T-helper 17 cell (primary cell): Measurements from ENCODE around the gene CDC42BPB. TPM values are rescaled to one million over a fixed set of nuclear protein-coding genes. Genes with fewer than 3 reads are reported as not detected.

Experiments used
- ATAC-seq: fragments of 150-1000 bp; cut with Tn5 transposase; 2 replicates; pipeline ENCODE4 v1.10.0; 2021; ENCODE audit warnings: mild to moderate bottlenecking, moderate library complexity
- DNase-seq, 3 donors: peaks; one replicate each; pipeline versions ENCODE4 v3.0.0 to v3.0.0-alpha.2; 2020 to 2021
- H3K9me3 ChIP-seq: one replicate; pipeline ENCODE4 v1.7.0; 2013; ENCODE audit warnings: low read length, mild to moderate bottlenecking; ENCODE audit not compliant: control insufficient read depth, poor library complexity, severe bottlenecking
- H3K27ac Mint-ChIP-seq: one replicate; pipeline ENCODE4 v1.8.0; 2022; ENCODE audit warnings: mild to moderate bottlenecking, moderate library complexity, mixed read lengths
- H3K27me3 Mint-ChIP-seq: one replicate; pipeline ENCODE4 v1.8.0; 2022; ENCODE audit warnings: mixed read lengths
- H3K36me3 Mint-ChIP-seq: one replicate; pipeline ENCODE4 v1.8.0; 2022; ENCODE audit warnings: low read depth, mixed read lengths
- H3K4me1 Mint-ChIP-seq: one replicate; pipeline ENCODE4 v1.8.0; 2022; ENCODE audit warnings: mild to moderate bottlenecking, mixed read lengths
- H3K4me3 Mint-ChIP-seq: one replicate; pipeline ENCODE4 v1.8.0; 2022; ENCODE audit warnings: mild to moderate bottlenecking, moderate library complexity, mixed read lengths
- total RNA-seq, 4 donors: library from RNA in 2 of 4; stranded (reverse) in 2 of 4; gene quantifications; one replicate each; pipeline ENCODE4 v1.2.3 and lab custom pipeline; 2022 to 2026

CDC42BPB gene
- total RNA-seq, 2 donors from 2014 or later: 11.6 to 16.3 TPM

DNA sequence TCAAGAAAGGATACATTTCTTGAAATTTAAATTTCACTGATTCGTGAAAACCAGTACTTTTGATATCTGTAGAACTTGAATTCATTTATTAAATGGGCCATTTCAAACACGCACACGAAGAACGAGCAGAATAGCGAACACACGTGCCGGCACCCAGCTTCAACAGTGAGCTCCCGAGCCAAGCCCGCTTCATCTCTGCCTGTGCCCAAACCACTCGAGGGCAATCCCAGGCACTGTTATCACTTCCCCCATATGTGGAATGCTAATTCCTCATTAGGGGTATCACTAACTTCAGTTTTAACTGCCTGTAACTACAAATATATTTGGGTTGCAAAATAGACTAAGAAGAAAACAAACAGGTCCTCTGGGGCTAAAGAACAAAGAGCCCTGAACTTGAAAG lies 86.9 kb downstream of the CDC42BPB start:
- H3K4me1 Mint-ChIP-seq: no peaks in the 10 kb centered on the region
- no peaks in the 10 kb centered on the region for H3K9me3 ChIP-seq
- H3K27me3 Mint-ChIP-seq: no peaks in the 10 kb centered on the region
- DNase-seq (no peak), ATAC-seq (no peak)
- no peak overlapping the region for H3K4me3 Mint-ChIP-seq
- peaks cover 5% of the 10 kb centered on the region for H3K36me3 Mint-ChIP-seq
- no peak overlapping the region for H3K27ac Mint-ChIP-seq

GRCh38 chr14:102969901-102970300 lies 87.4 kb downstream of the CDC42BPB start:
- ATAC-seq: no peak
- H3K36me3 Mint-ChIP-seq: peaks cover 5% of the 10 kb centered on the region
- no peak overlapping the region for H3K4me3 Mint-ChIP-seq
- H3K4me1 Mint-ChIP-seq: no peaks in the 10 kb centered on the region
- H3K27me3 Mint-ChIP-seq: no peaks in the 10 kb centered on the region
- no peak overlapping the region for H3K27ac Mint-ChIP-seq
- H3K9me3 ChIP-seq: no peaks in the 10 kb centered on the region
- DNase-seq: no peak

GRCh38 chr14:102969060-102969791 lies 88.1 kb downstream of the CDC42BPB start:
- no peak for ATAC-seq
- no peak overlapping the region for H3K27ac Mint-ChIP-seq
- no peak for DNase-seq
- no peaks in the 10 kb centered on the region for H3K27me3 Mint-ChIP-seq
- H3K4me3 Mint-ChIP-seq: no peak overlapping the region
- peaks cover 5% of the 10 kb centered on the region for H3K36me3 Mint-ChIP-seq
- H3K4me1 Mint-ChIP-seq: no peaks in the 10 kb centered on the region
- no peaks in the 10 kb centered on the region for H3K9me3 ChIP-seq

GRCh38 chr14:102968306-102968705 lies 89.0 kb downstream of the CDC42BPB start:
- no peaks in the 10 kb centered on the region for H3K9me3 ChIP-seq
- Mint-ChIP-seq H3K36me3 (peaks cover 5% of the 10 kb centered on the region), H3K27ac (no peak overlapping the region), H3K27me3 (no peaks in the 10 kb centered on the region), H3K4me3 (no peak overlapping the region), H3K4me1 (no peaks in the 10 kb centered on the region)
- no peak for ATAC-seq
- no peak for DNase-seq

GRCh38 chr14:102967506-102967795 lies 89.9 kb downstream of the CDC42BPB start:
- H3K27ac Mint-ChIP-seq: no peak overlapping the region
- peaks cover 5% of the 10 kb centered on the region for H3K36me3 Mint-ChIP-seq
- no peak overlapping the region for H3K4me3 Mint-ChIP-seq
- no peaks in the 10 kb centered on the region for H3K27me3 Mint-ChIP-seq
- no peaks in the 10 kb centered on the region for H3K9me3 ChIP-seq
- ATAC-seq (no peak), DNase-seq (no peak)
- no peaks in the 10 kb centered on the region for H3K4me1 Mint-ChIP-seq

- no peaks in the 10 kb centered on the region for H3K27me3 Mint-ChIP-seq
- H3K4me1 Mint-ChIP-seq: no peaks in the 10 kb centered on the region
- ATAC-seq (no peak), DNase-seq (no peak)
- no peak overlapping the region for H3K27ac Mint-ChIP-seq
- H3K9me3 ChIP-seq: no peaks in the 10 kb centered on the region
- peaks cover 5% of the 10 kb centered on the region for H3K36me3 Mint-ChIP-seq
- H3K4me3 Mint-ChIP-seq: no peak overlapping the region
Measured at GRCh38 chr14:102966681-102967505, 90.5 kb downstream of the CDC42BPB start.

DNA sequence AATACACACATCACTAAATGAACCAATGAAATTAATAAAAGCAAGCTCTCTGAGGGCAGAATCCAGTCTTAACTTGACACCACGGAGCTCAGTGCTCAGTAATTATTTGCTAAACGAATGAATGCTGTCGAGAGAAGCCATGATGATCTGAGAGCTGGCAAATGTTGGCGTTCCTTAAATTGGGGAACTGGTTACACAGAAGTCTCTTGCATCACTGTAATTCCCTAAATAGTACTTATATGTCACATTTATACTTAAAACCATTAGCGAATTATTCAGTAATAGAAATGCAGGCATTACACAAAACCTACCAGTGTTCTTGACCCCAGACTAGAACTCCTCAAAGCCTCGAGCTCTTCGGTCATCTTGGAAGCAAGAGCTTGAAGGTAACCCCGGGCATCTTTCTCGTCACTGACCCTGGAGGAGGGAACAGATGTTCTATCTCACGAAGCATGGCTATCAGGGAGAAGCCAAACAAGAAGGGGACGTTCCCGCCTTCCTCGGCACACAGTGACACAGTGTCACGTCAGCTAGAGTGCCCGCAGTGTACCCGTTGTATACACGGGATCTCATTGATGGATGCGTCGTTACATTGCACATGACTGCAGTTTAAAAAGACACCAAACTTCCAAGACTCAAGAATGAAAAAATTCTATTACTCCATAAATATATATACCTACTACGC lies 91.2 kb downstream of the CDC42BPB start:
- Mint-ChIP-seq H3K36me3 (peaks cover 5% of the 10 kb centered on the region), H3K4me3 (no peak overlapping the region), H3K27ac (no peak overlapping the region), H3K27me3 (no peaks in the 10 kb centered on the region), H3K4me1 (no peaks in the 10 kb centered on the region)
- DNase-seq (no peak), ATAC-seq (no peak)
- no peaks in the 10 kb centered on the region for H3K9me3 ChIP-seq

DNA sequence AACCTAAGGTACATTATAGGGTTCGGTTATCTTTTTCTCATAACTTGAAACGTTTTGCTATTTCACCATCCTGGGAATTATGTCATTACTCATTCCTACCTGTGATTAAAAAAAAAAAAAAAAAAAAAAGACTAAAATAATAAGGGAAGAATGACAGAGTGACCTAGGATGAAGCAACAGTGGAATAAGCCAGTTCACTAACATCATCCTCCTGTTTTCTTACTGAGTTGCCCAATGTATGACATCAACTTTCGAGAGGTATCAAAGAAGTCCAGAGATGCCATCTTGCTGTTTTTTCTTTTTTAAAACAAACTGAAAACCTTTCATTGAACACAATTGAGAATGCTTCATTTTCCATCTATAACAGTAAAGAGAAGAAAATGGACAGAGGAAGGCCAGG lies 92.1 kb downstream of the CDC42BPB start:
- Mint-ChIP-seq H3K27ac (no peak overlapping the region), H3K4me1 (no peaks in the 10 kb centered on the region), H3K36me3 (peaks cover 5% of the 10 kb centered on the region), H3K4me3 (no peak overlapping the region), H3K27me3 (no peaks in the 10 kb centered on the region)
- no peaks in the 10 kb centered on the region for H3K9me3 ChIP-seq
- ATAC-seq (no peak), DNase-seq (no peak)

DNA sequence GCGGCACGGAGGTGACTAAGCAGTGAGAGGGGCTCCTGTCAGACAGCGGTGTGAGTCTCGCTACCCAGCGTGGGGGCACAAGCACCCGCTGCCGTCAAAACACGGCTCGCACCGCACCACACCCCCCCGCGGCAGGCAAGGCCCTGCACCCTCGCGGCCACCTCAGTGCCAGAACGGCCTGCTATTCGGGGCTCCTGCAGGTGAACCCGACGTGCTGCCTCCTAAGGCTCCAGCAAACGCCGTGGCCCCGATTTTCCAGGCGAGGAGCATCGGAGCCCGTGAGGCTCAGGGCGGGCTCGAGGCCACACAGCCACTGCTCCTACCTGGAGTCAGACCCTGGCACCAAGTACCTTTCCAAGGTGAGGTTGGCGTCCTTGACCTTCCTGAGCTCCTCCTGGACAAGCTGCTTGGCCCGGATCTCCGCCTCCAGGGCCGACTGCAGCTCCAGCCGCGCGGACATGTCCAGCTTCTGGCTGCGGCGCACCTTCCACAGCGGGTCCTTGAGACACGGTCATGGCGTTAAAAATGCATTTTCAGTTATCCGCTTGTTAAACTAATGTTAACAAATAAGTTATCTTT lies 93.1 kb downstream of the CDC42BPB start:
- H3K9me3 ChIP-seq: no peaks in the 10 kb centered on the region
- Mint-ChIP-seq H3K27ac (no peak overlapping the region), H3K36me3 (peaks cover 5% of the 10 kb centered on the region), H3K27me3 (no peaks in the 10 kb centered on the region), H3K4me3 (no peak overlapping the region), H3K4me1 (no peaks in the 10 kb centered on the region)
- no peak for DNase-seq
- no peak for ATAC-seq

DNA sequence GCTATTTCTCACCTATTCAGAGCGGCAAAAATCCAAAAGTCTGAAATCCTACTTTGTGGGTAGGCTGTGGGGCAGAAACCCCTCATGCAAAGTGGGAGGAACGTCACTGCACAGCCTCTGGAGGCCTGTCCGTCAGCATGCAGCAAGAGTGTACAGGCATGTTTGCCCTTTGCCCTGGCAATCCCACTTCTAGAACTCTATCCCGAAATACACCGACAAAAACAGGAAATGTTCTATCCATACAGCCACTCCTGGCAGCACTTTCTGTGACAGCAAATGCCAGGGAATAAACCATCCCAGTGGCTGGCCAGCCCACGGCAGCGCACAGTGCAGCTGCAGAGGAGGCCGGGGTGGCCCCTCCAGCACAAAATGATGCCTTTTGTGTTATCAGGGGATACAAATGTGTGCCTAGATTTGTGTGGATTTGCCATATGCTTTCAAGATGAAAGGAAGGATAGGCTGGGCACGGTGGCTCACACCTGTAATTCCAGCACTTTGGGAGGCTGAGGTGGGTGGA lies 95.2 kb downstream of the CDC42BPB start:
- Mint-ChIP-seq H3K4me3 (no peak overlapping the region), H3K4me1 (no peaks in the 10 kb centered on the region), H3K36me3 (no peaks in the 10 kb centered on the region), H3K27me3 (no peaks in the 10 kb centered on the region), H3K27ac (no peak overlapping the region)
- no peaks in the 10 kb centered on the region for H3K9me3 ChIP-seq
- ATAC-seq: no peak
- no peak for DNase-seq

DNA sequence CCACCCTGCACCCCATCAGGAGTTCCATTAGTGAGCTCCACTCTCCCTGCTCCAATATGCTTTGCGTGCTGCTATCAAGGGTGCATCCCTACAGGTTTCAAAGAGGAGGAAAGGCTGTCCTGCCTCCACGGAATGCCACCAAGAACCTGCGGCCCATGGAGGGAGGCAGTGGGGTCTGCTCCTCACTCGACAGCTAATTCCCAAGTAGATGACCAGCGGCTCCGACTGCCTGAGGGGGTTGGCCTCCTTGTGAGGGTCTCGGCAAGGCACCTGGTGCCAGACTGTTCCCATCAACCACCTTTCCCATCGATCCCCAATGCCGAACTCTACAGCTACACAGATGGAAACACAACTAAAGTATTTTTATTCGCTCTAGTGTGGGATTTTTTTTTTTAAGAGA lies 98.9 kb downstream of the CDC42BPB start:
- ATAC-seq (no peak), DNase-seq (no peak)
- H3K27ac Mint-ChIP-seq: no peak overlapping the region
- no peak overlapping the region for H3K4me3 Mint-ChIP-seq
- H3K4me1 Mint-ChIP-seq: no peaks in the 10 kb centered on the region
- no peaks in the 10 kb centered on the region for H3K36me3 Mint-ChIP-seq
- no peaks in the 10 kb centered on the region for H3K27me3 Mint-ChIP-seq
- H3K9me3 ChIP-seq: no peaks in the 10 kb centered on the region

DNA sequence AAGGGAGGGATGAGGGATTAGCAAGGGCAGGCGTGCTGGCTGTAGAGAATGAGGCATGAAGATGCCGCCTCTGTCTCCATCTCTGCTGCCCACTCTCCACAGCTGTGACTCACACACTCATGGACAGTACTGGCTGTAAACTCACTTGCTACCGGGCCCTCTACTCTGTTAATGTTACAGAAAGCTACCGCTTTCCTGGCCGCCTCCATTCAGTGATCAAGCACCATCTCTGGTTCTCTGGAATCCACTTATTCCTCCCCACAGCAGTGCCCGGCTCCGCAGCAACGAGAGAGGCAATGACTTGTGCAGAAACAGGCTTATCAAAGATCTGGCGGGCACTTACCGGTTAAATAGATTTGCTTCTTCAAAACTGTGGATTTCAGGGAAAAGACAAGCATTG lies 100.1 kb downstream of the CDC42BPB start:
- DNase-seq (no peak), ATAC-seq (no peak)
- Mint-ChIP-seq H3K36me3 (no peaks in the 10 kb centered on the region), H3K4me1 (no peaks in the 10 kb centered on the region), H3K27ac (no peak overlapping the region), H3K27me3 (no peaks in the 10 kb centered on the region), H3K4me3 (no peak overlapping the region)
- no peaks in the 10 kb centered on the region for H3K9me3 ChIP-seq
